Natural killer cell (primary cell): ENCODE measurements around the gene PITRM1. TPM values are rescaled to one million over a fixed set of nuclear protein-coding genes. Genes with fewer than 3 reads are reported as not detected.
"Not testable (repeated sequence)": the region's sequence is repeated elsewhere in the genome, so short reads cannot be mapped to it uniquely, and the experiment has no call there.

Source experiments
- ATAC-seq, 3 donors: fragments of 150-1000 bp in 2 of 3; fragments of 200-7000 bp in 1 of 3; cut with Tn5 transposase; 1 replicate in 1 of 3; 2 replicates in 2 of 3; pipeline ENCODE4 v1.10.0; 2021; ENCODE audit warnings: mild to moderate bottlenecking in 2 of 3, moderate library complexity in 2 of 3
- DNase-seq, 2 donors: peaks; one replicate each; pipeline versions ENCODE4 v3.0.0 to v3.0.0-alpha.2; 2013 to 2021; ENCODE audit warnings: mixed read lengths in 1 of 2
- H3K27ac ChIP-seq: one replicate; pipeline ENCODE4 v1.5.1; 2013; ENCODE audit warnings: mild to moderate bottlenecking, low read length
- H3K27me3 ChIP-seq: one replicate; pipeline ENCODE4 v1.6.1; 2013; ENCODE audit warnings: low read length; ENCODE audit not compliant: control insufficient read depth, insufficient read depth
- H3K36me3 ChIP-seq: one replicate; pipeline ENCODE4 v1.6.1; 2013; ENCODE audit warnings: low read length; ENCODE audit not compliant: control insufficient read depth, insufficient read depth
- H3K4me1 ChIP-seq: one replicate; pipeline ENCODE4 v1.6.1; 2013; ENCODE audit warnings: low read length; ENCODE audit not compliant: control insufficient read depth, insufficient read depth
- H3K4me3 ChIP-seq: one replicate; pipeline ENCODE4 v1.5.1; 2013; ENCODE audit warnings: low read length
- H3K9me3 ChIP-seq: one replicate; pipeline ENCODE4 v1.6.1; 2013; ENCODE audit warnings: low read length; ENCODE audit not compliant: control insufficient read depth, insufficient read depth
- H3K27ac Mint-ChIP-seq, 2 donors: one replicate each; pipeline ENCODE4 v1.8.0; 2022; ENCODE audit warnings: mild to moderate bottlenecking in 2 of 2, mixed read lengths in 2 of 2, moderate library complexity in 1 of 2
- H3K27me3 Mint-ChIP-seq, 2 donors: one replicate each; pipeline ENCODE4 v1.8.0; 2022; ENCODE audit warnings: low read depth in 2 of 2, mixed read lengths in 2 of 2
- H3K36me3 Mint-ChIP-seq: one replicate; pipeline ENCODE4 v1.8.0; 2022; ENCODE audit warnings: mixed read lengths
- H3K4me1 Mint-ChIP-seq, 2 donors: one replicate each; pipeline ENCODE4 v1.8.0; 2022; ENCODE audit warnings: mixed read lengths in 2 of 2
- H3K4me3 Mint-ChIP-seq: one replicate; pipeline ENCODE4 v1.8.0; 2022; ENCODE audit warnings: mild to moderate bottlenecking, moderate library complexity, mixed read lengths
- H3K9me3 Mint-ChIP-seq, 2 donors: one replicate each; pipeline ENCODE4 v1.8.0; 2022; ENCODE audit warnings: mixed read lengths in 2 of 2
- WGBS: methylation state at CpG from one replicate; pipeline ENCODE4 v1.1.7; 2013; ENCODE audit warnings: missing lambda C conversion rate; ENCODE audit not compliant: insufficient coverage; 5-methylcytosine and 5-hydroxymethylcytosine counted together
- intact Hi-C: fragments of 100-400 bp; cut with micrococcal nuclease; formaldehyde crosslinking; loops from one replicate; pipeline ENCODE4 v1.14.2; 2022
- total RNA-seq, 4 donors: library from RNA; stranded (reverse); fragments of 120-200 nt in 1 of 4; gene quantifications; one replicate each; pipeline versions ENCODE4 v1.2.3 to v1.2.4, GENCODE V29; 2013 to 2022
- TF ChIP-seq, protein P1 (sequence below): fragments of 200-600 bp; IDR thresholded peaks from one replicate; pipeline ENCODE4 v1.8.0; 2022; ENCODE audit warnings: antibody characterized with exemption

The PITRM1 gene
- total RNA-seq = 10 to 100 TPM; 67.1 to 89.0 (median 70.6) TPM
- 78.3 TPM for total RNA-seq (2013)

DNA sequence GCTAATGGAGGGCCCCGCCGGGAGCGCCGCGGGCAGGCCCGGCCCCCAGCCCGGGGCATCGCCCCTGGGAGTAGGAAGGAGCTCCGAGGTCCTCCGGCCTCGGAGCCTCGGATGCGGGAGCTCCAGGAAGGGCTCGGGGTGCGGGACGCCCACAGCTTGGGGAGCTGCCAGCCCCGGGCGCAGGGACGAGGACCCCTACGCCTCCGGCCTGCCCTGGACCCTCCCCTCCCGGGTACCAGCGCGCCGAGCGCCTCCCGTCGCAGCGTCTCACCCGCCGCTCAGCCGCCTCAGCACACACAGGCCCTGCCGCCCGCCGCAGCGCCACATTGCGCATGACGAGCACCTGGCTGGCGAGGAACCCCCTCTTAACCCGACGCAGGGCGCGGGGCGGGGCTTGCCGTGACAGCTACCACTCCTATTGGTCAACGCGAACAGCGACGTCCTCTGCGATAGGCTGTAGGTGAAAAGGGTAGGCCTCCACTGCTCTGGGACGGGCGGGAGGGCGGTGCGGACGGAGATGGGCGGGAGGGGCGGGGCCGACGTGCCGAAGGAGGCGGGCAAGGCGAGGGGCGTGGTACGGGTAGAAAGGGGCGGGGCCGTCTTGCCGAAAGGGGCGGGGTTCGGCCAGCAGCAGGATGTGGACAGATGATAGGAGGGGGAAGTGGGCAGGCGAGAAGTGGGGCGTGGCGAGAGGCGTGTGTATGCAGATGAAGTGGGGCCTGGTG lies at the start of gene PITRM1:
TSS of gene PITRM1 (minus strand) at position 337 of the 725 bp plus-strand sequence. CDS start at position 327, 10 bp downstream.
- Histone ChIP-seq H3K4me3 (peak within 1 kb of the TSS; percentile 71), H3K4me1 (peaks cover 21% of the 10 kb centered on the region), H3K27ac (peak within 1 kb of the TSS; percentile 77), H3K9me3 (no peaks in the 10 kb centered on the region), H3K27me3 (no peaks in the 10 kb centered on the region), H3K36me3 (peaks cover 21% of the 10 kb centered on the region)
- peak; percentile 89 to 96 (median 91) for ATAC-seq
- H3K36me3 Mint-ChIP-seq = no peaks in the 10 kb centered on the region
- no peaks in the 10 kb centered on the region for H3K27me3 Mint-ChIP-seq
- peaks cover 0 to 2% of the 10 kb centered on the region in 2 donors for H3K9me3 Mint-ChIP-seq
- H3K4me3 Mint-ChIP-seq = peak within 1 kb of the TSS; percentile 89
- TF ChIP-seq, protein P1, sequence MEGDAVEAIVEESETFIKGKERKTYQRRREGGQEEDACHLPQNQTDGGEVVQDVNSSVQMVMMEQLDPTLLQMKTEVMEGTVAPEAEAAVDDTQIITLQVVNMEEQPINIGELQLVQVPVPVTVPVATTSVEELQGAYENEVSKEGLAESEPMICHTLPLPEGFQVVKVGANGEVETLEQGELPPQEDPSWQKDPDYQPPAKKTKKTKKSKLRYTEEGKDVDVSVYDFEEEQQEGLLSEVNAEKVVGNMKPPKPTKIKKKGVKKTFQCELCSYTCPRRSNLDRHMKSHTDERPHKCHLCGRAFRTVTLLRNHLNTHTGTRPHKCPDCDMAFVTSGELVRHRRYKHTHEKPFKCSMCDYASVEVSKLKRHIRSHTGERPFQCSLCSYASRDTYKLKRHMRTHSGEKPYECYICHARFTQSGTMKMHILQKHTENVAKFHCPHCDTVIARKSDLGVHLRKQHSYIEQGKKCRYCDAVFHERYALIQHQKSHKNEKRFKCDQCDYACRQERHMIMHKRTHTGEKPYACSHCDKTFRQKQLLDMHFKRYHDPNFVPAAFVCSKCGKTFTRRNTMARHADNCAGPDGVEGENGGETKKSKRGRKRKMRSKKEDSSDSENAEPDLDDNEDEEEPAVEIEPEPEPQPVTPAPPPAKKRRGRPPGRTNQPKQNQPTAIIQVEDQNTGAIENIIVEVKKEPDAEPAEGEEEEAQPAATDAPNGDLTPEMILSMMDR = no peak
- under 1% methylated on average over 73 of the region's 73 CpGs for WGBS
- H3K4me1 Mint-ChIP-seq = peaks cover 13 to 17% of the 10 kb centered on the region in 2 donors
- DNase-seq = peak; percentile 99
- intact Hi-C loops = no loop called here
- H3K27ac Mint-ChIP-seq = peak within 1 kb of the TSS; percentile 79 to 87

GRCh38 chr10:3222068-3222467 lies 49.5 kb upstream of the PITRM1 start:
- peak in 1 of 2 donors; percentile 31 for DNase-seq
- H3K27me3 Mint-ChIP-seq = peaks cover 0 to 3% of the 10 kb centered on the region in 2 donors
- H3K4me1 ChIP-seq = peaks cover 3% of the 10 kb centered on the region
- H3K27ac ChIP-seq = peak overlapping the region; percentile 62
- WGBS = 66% methylated on average over 10 of the region's 10 CpGs
- peak; percentile 58 to 68 (median 63) for ATAC-seq
- intact Hi-C loops = loop anchor here (1.0 to 10.0 kb wide), 3 partner anchors 24 to 1013 kb away; no protein-coding TSS in a partner anchor
- no peaks in the 10 kb centered on the region for H3K36me3 ChIP-seq
- peaks cover 9 to 10% of the 10 kb centered on the region in 2 donors for H3K4me1 Mint-ChIP-seq
- no peaks in the 10 kb centered on the region for H3K27me3 ChIP-seq
- H3K4me3 Mint-ChIP-seq = no peak overlapping the region
- H3K9me3 Mint-ChIP-seq = peaks cover 4 to 10% of the 10 kb centered on the region in 2 donors
- TF ChIP-seq, protein P1 = no peak
- no peak overlapping the region for H3K4me3 ChIP-seq
- no peaks in the 10 kb centered on the region for H3K9me3 ChIP-seq
- no peaks in the 10 kb centered on the region for H3K36me3 Mint-ChIP-seq
- no peak overlapping the region for H3K27ac Mint-ChIP-seq

DNA sequence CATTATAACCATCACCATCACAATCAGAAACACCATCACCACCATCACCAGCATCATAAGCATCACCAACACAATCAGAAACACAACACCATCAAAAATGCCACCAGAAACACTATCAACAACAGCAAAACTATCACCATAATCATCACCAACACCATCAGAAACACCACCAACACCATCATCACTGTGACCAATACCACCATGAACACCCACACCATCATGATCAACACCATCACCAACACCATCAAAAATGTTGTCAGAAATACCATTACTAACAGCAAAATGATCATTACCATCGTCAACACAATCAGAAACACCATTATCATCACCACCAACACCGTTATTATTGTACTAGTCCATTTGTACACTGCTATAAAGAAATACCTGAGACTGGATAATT lies 49.0 kb upstream of the PITRM1 start:
- not testable (repeated sequence) for H3K27ac Mint-ChIP-seq, H3K9me3 ChIP-seq, H3K4me1 ChIP-seq, H3K4me1 Mint-ChIP-seq, H3K36me3 Mint-ChIP-seq, H3K4me3 Mint-ChIP-seq, H3K9me3 Mint-ChIP-seq, H3K36me3 ChIP-seq, H3K4me3 ChIP-seq, DNase-seq, H3K27me3 ChIP-seq, H3K27me3 Mint-ChIP-seq
- no CpG with 5 or more reads among the region's 2 CpGs for WGBS
- peak overlapping the region; percentile 62 for H3K27ac ChIP-seq
- peak; percentile 52 to 63 (median 62) for ATAC-seq
- intact Hi-C loops = loop anchor here (10.0 kb wide), 1 partner anchor 723 kb away; no protein-coding TSS in a partner anchor

- H3K27ac Mint-ChIP-seq = no peak overlapping the region
- intact Hi-C loops = loop anchor here (10.0 kb wide), 1 partner anchor 724 kb away; no protein-coding TSS in a partner anchor
Observed at GRCh38 chr10:3220853-3221252, 48.3 kb upstream of the PITRM1 start.

GRCh38 chr10:3219021-3219628 lies 46.5 kb upstream of the PITRM1 start:
- ATAC-seq, H3K4me3 Mint-ChIP-seq, H3K4me1 ChIP-seq, intact Hi-C loops, H3K27ac Mint-ChIP-seq, H3K27me3 ChIP-seq, H3K9me3 ChIP-seq, H3K4me3 ChIP-seq, H3K36me3 ChIP-seq, H3K4me1 Mint-ChIP-seq, H3K36me3 Mint-ChIP-seq, H3K27me3 Mint-ChIP-seq, H3K9me3 Mint-ChIP-seq, H3K27ac ChIP-seq, DNase-seq: not testable (repeated sequence)
- 91% methylated on average over 5 of the region's 5 CpGs for WGBS

More at GRCh38 chr10:3220853-3221252, 48.3 kb upstream of the PITRM1 start:
- Mint-ChIP-seq H3K4me1 (peaks cover 9 to 10% of the 10 kb centered on the region in 2 donors), H3K4me3 (no peak overlapping the region), H3K9me3 (peaks cover 4 to 10% of the 10 kb centered on the region in 2 donors), H3K36me3 (no peaks in the 10 kb centered on the region), H3K27me3 (peaks cover 0 to 6% of the 10 kb centered on the region in 2 donors)
- TF ChIP-seq, protein P1 = no peak
- Histone ChIP-seq H3K4me1 (peaks cover 3% of the 10 kb centered on the region), H3K36me3 (no peaks in the 10 kb centered on the region), H3K27me3 (no peaks in the 10 kb centered on the region), H3K9me3 (no peaks in the 10 kb centered on the region), H3K27ac (no peak overlapping the region), H3K4me3 (no peak overlapping the region)
- ATAC-seq (no peak), DNase-seq (no peak)
